ENCODE data around the gene CAV2. TPM values are rescaled to one million over a fixed set of nuclear protein-coding genes. Genes with fewer than 3 reads are reported as not detected.
A peak's percentile ranks its signal among the peaks of the same experiment; 100 is the strongest.

CAV2 gene
- total and polyA plus RNA-seq, 9 of the 15 experiments (the other 6 are each of a cell fraction or from before 2014, with no cell fraction given): 16.1 to 137 (median 38.3) TPM

- TF ChIP-seq ZBTB40 (IDR thresholded peaks at IDR 0.05) (peak; percentile 42; the same call in 1 of the 2 replicates), ZBTB40 (CRISPR knock-in tag; IDR thresholded peaks at IDR 0.05) (no peak), ZNF282 (CRISPR knock-in tag; IDR thresholded peaks at IDR 0.05) (no peak), PYGO2 (tag; IDR thresholded peaks at IDR 0.05) (no peak), ZNF316 (IDR thresholded peaks at IDR 0.05) (peak; percentile 15), L3MBTL2 (IDR thresholded peaks at IDR 0.05) (peak; percentile 55), ARNT (IDR thresholded peaks at IDR 0.05) (peak in 1 of 2 experiments; percentile 58; a peak in 1 of 4 replicates), IRF9 (tag; IDR thresholded peaks at IDR 0.05) (0 out of 2 replicates have a peak, but pooled peaks have one; percentile 39), TAL1 (IDR thresholded peaks at IDR 0.05) (0 out of 2 replicates have a peak, but pooled peaks have one; percentile 8), NR1H2 (CRISPR knock-in tag; IDR thresholded peaks at IDR 0.05) (no peak), SPI1 (IDR thresholded peaks at IDR 0.05; ENCODE audit: borderline replicate concordance, low read depth, low read length) (0 out of 2 replicates have a peak, but pooled peaks have one; percentile 19), E2F6 (IDR thresholded peaks at IDR 0.05; ENCODE audit: borderline replicate concordance in 1 of 2, extremely low read depth in 1 of 2, insufficient read depth in 1 of 2, insufficient read length in 1 of 2, low read depth in 1 of 2, low read length in 1 of 2, poor library complexity in 1 of 2, severe bottlenecking in 1 of 2) (peak; percentile 47 to 58), CSDE1 (IDR thresholded peaks at IDR 0.05) (peak in 1 of 2 experiments; percentile 67; a peak in 1 of 4 replicates), ZBTB1 (CRISPR knock-in tag; IDR thresholded peaks at IDR 0.05; ENCODE audit: borderline replicate concordance, low read depth) (no peak), MIER1 (IDR thresholded peaks at IDR 0.05; ENCODE audit: low read depth) (peak; percentile 59; the same call in 1 of the 2 replicates), TRIM25 (IDR thresholded peaks at IDR 0.05; ENCODE audit: borderline replicate concordance) (0 out of 2 replicates have a peak, but pooled peaks have one; percentile 40)
These were observed 34.4 kb upstream of the CAV2 start (continued) for GRCh38 chr7:116465125-116465524.

Measured in K562 (cell line).